ENCODE measurements around the gene CIB4.
"Not testable (repeated sequence)": the region's sequence is repeated elsewhere in the genome, so short reads cannot be mapped to it uniquely, and the experiment has no call there.

CIB4 gene

GRCh38 chr2:26568076-26568890 is 72.9 kb downstream of the CIB4 start:
- DNase-seq (ENCODE audit: low spot score) = no peak

- DNase-seq (ENCODE audit: low spot score) = no peak
These were observed 73.6 kb downstream of the CIB4 start for GRCh38 chr2:26567534-26567933.

- not testable (repeated sequence) for DNase-seq (ENCODE audit: low spot score)
These were observed 74.4 kb downstream of the CIB4 start for GRCh38 chr2:26566731-26567130.

- no peak for DNase-seq (ENCODE audit: low spot score)
These were observed 75.1 kb downstream of the CIB4 start for GRCh38 chr2:26566081-26566375.

GRCh38 chr2:26564121-26564644 is 77.0 kb downstream of the CIB4 start:
- DNase-seq (ENCODE audit: low spot score) = no peak

GRCh38 chr2:26563686-26564085 is 77.5 kb downstream of the CIB4 start:
- DNase-seq (ENCODE audit: low spot score) = no peak

GRCh38 chr2:26562811-26563645 is 78.1 kb downstream of the CIB4 start:
- DNase-seq (ENCODE audit: low spot score) = no peak

- DNase-seq (ENCODE audit: low spot score) = peak; percentile 54
These were observed 79.0 kb downstream of the CIB4 start for GRCh38 chr2:26561918-26562810.

GRCh38 chr2:26561376-26561775 is 79.8 kb downstream of the CIB4 start:
- DNase-seq (ENCODE audit: low spot score) = no peak

- no peak for DNase-seq (ENCODE audit: low spot score)
These were observed 80.3 kb downstream of the CIB4 start for GRCh38 chr2:26560892-26561291.

GRCh38 chr2:26559556-26559955 is 81.6 kb downstream of the CIB4 start:
- no peak for DNase-seq (ENCODE audit: low spot score)

GRCh38 chr2:26559044-26559405 is 82.1 kb downstream of the CIB4 start:
- no peak for DNase-seq (ENCODE audit: low spot score)

GRCh38 chr2:26558271-26559043 is 82.7 kb downstream of the CIB4 start:
- DNase-seq (ENCODE audit: low spot score) = no peak

- no peak for DNase-seq (ENCODE audit: low spot score)
These were observed 83.8 kb downstream of the CIB4 start for GRCh38 chr2:26557244-26557925.

GRCh38 chr2:26556309-26557243 is 84.6 kb downstream of the CIB4 start:
- DNase-seq (ENCODE audit: low spot score) = no peak

- DNase-seq (ENCODE audit: low spot score) = peak; percentile 41
These were observed 85.7 kb downstream of the CIB4 start for GRCh38 chr2:26555246-26556133.

- DNase-seq (ENCODE audit: low spot score) = no peak
These were observed 88.4 kb downstream of the CIB4 start for GRCh38 chr2:26552641-26553374.

Data from HuH-7.5 (cell line).